GM04503 (cell line): ENCODE data around the gene PRKG2.
"Not testable (repeated sequence)": the region's sequence is repeated elsewhere in the genome, so short reads cannot be mapped to it uniquely, and the experiment has no call there.

Source experiments
- DNase-seq: peaks from one replicate; pipeline ENCODE4 v3.0.0-alpha.2; 2012; ENCODE audit warnings: low read depth

The PRKG2 gene

GRCh38 chr4:81153714-81154323 is 61.2 kb downstream of the PRKG2 start:
- not testable (repeated sequence) for DNase-seq

GRCh38 chr4:81152839-81153713 is 61.9 kb downstream of the PRKG2 start:
- DNase-seq = no peak

- DNase-seq = no peak
These were observed 65.0 kb downstream of the PRKG2 start for GRCh38 chr4:81149976-81150375.

GRCh38 chr4:81148576-81148975 is 66.4 kb downstream of the PRKG2 start:
- DNase-seq = no peak

- no peak for DNase-seq
These were observed 68.6 kb downstream of the PRKG2 start for GRCh38 chr4:81146466-81146865.

GRCh38 chr4:81143183-81143582 is 71.8 kb downstream of the PRKG2 start:
- DNase-seq = no peak

GRCh38 chr4:81142744-81143143 is 72.3 kb downstream of the PRKG2 start:
- no peak for DNase-seq

- no peak for DNase-seq
These were observed 77.1 kb downstream of the PRKG2 start for GRCh38 chr4:81137894-81138293.

GRCh38 chr4:81137446-81137845 is 77.6 kb downstream of the PRKG2 start:
- no peak for DNase-seq

- peak; percentile 96 for DNase-seq
These were observed 78.7 kb downstream of the PRKG2 start for GRCh38 chr4:81136161-81136905.

GRCh38 chr4:81135501-81135900 is 79.5 kb downstream of the PRKG2 start:
- DNase-seq = no peak

- DNase-seq = no peak
These were observed 83.5 kb downstream of the PRKG2 start for GRCh38 chr4:81131563-81131962.

GRCh38 chr4:81131066-81131465 is 84.0 kb downstream of the PRKG2 start:
- no peak for DNase-seq

- DNase-seq = no peak
These were observed 84.5 kb downstream of the PRKG2 start for GRCh38 chr4:81130569-81130968.

GRCh38 chr4:81120055-81120454 is 95.0 kb downstream of the PRKG2 start:
- DNase-seq = no peak

- DNase-seq = no peak
These were observed 96.9 kb downstream of the PRKG2 start for GRCh38 chr4:81118086-81118485.

GRCh38 chr4:81116566-81116965 is 98.5 kb downstream of the PRKG2 start:
- DNase-seq = no peak

GRCh38 chr4:81113024-81113423 is 102.0 kb downstream of the PRKG2 start:
- DNase-seq = no peak

GRCh38 chr4:81109356-81109755 is 105.7 kb downstream of the PRKG2 start:
- DNase-seq = no peak

GRCh38 chr4:81106150-81106549 is 108.9 kb downstream of the PRKG2 start:
- no peak for DNase-seq

- no peak for DNase-seq
These were observed 112.9 kb downstream of the PRKG2 start for GRCh38 chr4:81102107-81102506.

- DNase-seq = no peak
These were observed 118.5 kb downstream of the PRKG2 start for GRCh38 chr4:81096566-81096965.

- no peak for DNase-seq
These were observed 119.6 kb downstream of the PRKG2 start for GRCh38 chr4:81095389-81095788.
